ENCODE data around the gene PPP1R14B.

PPP1R14B gene

DNA sequence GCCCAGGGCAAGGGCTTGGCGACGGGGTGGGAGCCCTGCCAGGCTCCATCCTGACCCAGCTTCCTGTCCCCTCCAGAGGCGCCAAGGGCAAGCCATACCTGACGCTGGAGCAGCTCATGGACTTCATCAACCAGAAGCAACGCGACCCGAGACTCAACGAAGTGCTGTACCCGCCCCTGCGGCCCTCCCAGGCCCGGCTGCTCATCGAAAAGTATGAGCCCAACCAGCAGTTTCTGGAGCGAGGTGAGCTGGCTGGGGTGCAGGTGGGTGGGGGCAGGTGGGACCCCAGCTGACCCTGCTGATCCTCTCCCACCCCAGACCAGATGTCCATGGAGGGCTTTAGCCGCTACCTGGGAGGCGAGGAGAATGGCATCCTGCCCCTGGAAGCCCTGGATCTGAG, 9.6 kb upstream of the PPP1R14B start:
- CTCF ChIA-PET = interaction anchor here (3.2 kb wide), 1 partner anchor 45 kb away, joined by 11 read pairs; no protein-coding TSS in a partner anchor
- TF ChIP-seq, protein P1, sequence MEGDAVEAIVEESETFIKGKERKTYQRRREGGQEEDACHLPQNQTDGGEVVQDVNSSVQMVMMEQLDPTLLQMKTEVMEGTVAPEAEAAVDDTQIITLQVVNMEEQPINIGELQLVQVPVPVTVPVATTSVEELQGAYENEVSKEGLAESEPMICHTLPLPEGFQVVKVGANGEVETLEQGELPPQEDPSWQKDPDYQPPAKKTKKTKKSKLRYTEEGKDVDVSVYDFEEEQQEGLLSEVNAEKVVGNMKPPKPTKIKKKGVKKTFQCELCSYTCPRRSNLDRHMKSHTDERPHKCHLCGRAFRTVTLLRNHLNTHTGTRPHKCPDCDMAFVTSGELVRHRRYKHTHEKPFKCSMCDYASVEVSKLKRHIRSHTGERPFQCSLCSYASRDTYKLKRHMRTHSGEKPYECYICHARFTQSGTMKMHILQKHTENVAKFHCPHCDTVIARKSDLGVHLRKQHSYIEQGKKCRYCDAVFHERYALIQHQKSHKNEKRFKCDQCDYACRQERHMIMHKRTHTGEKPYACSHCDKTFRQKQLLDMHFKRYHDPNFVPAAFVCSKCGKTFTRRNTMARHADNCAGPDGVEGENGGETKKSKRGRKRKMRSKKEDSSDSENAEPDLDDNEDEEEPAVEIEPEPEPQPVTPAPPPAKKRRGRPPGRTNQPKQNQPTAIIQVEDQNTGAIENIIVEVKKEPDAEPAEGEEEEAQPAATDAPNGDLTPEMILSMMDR (IDR thresholded peaks at IDR 0.05; ENCODE audit: control extremely low read depth, extremely low read depth, low read depth, missing control alignments) = no peak
- POLR2A ChIA-PET = interaction anchor here (0.6 kb wide), 1 partner anchor 11 kb away, joined by 5 read pairs; no protein-coding TSS in a partner anchor
- no peak for DNase-seq (ENCODE audit: extremely low spot score)

DNA sequence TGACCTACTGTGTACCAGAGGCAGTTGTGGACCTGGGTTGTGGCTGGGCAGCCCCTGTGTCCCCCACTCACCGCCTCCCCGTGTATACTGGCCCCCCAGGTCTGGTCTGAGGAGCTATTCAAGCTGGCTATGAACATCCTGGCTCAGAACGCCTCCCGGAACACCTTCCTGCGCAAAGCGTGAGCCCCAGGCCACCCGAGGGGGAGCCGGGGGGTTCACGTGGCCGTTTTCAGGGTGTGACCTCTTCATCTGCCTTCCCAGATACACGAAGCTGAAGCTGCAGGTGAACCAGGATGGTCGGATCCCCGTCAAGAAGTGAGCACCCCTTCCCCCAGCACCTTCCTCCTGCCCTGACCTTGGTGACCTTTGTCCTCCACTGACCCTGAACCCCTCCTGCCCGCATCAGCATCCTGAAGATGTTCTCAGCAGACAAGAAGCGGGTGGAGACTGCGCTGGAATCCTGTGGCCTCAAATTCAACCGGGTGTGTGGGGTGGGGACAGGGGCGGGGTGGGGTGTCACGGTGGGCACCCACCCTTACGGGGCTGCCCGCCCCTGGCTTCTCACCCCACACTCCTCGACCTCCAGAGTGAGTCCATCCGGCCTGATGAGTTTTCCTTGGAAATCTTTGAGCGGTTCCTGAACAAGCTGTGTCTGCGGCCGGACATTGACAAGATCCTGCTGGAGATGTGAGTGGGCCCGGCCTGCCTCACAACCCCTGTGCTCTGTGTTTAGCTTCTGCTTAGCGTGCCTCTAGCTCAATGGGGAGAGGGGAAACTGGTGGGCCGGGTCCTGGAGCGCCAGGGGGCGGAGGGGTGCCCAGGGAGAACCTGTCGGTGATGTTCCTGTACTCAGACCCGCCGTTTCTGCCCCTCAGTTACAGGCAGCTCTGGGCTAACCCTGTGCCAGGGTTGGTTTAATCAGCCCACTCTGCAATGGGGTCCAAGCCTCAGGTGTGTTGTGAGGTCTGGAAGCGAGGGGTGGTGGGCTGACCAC, 8.7 kb upstream of the PPP1R14B start:
- POLR2A ChIA-PET = interaction anchor here (0.6 kb wide), 1 partner anchor 12 kb away, joined by 5 read pairs; no protein-coding TSS in a partner anchor

DNA sequence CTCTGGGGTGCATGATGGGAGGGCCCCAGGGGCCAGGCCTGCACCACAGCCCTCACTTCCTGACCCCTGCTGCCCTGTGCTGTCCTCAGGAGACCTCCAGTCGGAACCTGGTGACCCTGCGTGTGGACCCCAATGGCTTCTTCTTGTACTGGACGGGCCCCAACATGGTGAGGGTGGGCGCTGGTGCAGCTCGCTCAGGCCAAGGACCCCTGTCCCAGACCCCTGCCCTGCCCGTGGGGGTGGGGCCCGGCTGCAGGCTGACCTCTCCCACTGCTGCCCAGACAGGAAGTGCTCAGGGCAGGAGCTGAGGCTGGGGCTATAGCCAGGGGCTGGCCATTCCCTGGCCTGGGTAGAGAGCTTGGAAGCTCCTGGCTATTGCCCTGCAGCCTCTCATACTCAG, 7.6 kb upstream of the PPP1R14B start:
- TF ChIP-seq, protein P1 (IDR thresholded peaks at IDR 0.05; ENCODE audit: control extremely low read depth, extremely low read depth, low read depth, missing control alignments) = no peak
- POLR2A ChIA-PET = no interaction called here
- CTCF ChIA-PET = interaction anchor here (1.2 to 3.2 kb wide), 4 partner anchors 9 to 51 kb away, joined by 3 to 11 read pairs (median 6); partner anchors contain the start of gene ESRRA
- no peak for DNase-seq (ENCODE audit: extremely low spot score)

More for the DNA sequence above, 8.7 kb upstream of the PPP1R14B start:
- CTCF ChIA-PET = interaction anchor here (0.7 to 3.2 kb wide), 5 partner anchors 9 to 51 kb away, joined by 3 to 11 read pairs (median 4); partner anchors contain the start of gene ESRRA
- DNase-seq (ENCODE audit: extremely low spot score) = no peak
- TF ChIP-seq, protein P1 (IDR thresholded peaks at IDR 0.05; ENCODE audit: control extremely low read depth, extremely low read depth, low read depth, missing control alignments) = no peak

DNA sequence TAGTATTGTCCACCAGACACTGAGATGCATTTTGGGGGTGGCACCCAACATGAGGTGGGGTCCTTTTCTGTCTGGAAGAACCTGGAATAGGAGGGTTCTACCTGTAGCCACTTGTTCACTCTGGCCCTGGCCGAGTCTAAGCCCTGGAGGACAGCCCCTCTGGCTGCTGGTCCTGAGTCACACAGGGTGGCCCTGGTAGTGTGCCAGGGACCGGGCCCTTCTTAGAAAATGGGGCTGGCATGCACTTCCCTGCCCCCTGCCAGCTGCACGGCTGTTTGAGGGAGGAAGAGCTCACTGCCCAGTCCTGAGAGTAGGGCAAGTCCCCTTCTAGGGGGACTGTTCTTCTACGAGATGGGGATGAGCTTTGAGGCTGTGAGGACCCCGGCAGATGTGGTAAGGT, 6.7 kb upstream of the PPP1R14B start:
- ChIA-PET POLR2A (interaction anchor here (0.6 kb wide), 1 partner anchor 75 kb away, joined by 4 read pairs; no protein-coding TSS in a partner anchor), CTCF (interaction anchor here (1.2 to 3.2 kb wide), 3 partner anchors 10 to 48 kb away, joined by 3 to 11 read pairs (median 4); no protein-coding TSS in a partner anchor)
- DNase-seq (ENCODE audit: extremely low spot score) = no peak
- TF ChIP-seq, protein P1 (IDR thresholded peaks at IDR 0.05; ENCODE audit: control extremely low read depth, extremely low read depth, low read depth, missing control alignments) = no peak

DNA sequence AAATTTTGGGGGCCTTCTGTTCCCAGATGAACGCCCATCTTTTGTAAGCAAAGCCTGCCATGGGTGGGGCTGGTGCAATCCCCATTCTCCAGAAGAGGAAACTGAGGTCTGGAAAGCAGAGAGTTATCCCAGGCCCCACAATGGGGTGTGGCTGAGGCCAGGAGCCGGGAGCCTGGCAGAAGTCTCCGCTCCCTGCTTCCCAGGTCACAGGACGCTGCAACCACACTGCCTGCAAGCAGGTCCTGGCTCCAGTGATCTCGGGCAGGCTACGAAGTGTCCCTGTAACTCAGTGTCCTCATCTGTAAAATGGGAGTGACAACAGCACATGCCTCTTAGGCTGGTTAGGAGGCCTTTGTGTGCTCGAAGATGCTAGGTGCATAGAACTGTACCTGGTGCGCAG, 6.3 kb upstream of the PPP1R14B start:
- ChIA-PET POLR2A (no interaction called here), CTCF (interaction anchor here (1.4 to 4.6 kb wide), 6 partner anchors 12 to 51 kb away, joined by 4 to 134 read pairs (median 10); partner anchors contain the start of gene FERMT3)

More for the DNA sequence above, 6.3 kb upstream of the PPP1R14B start:
- DNase-seq (ENCODE audit: extremely low spot score) = no peak
- TF ChIP-seq, protein P1 (IDR thresholded peaks at IDR 0.05; ENCODE audit: control extremely low read depth, extremely low read depth, low read depth, missing control alignments) = no peak
